Measurements from ENCODE around the gene RGS6.
A peak's percentile ranks its signal among the peaks of the same experiment; 100 is the strongest.

The RGS6 gene

GRCh38 chr14:72284176-72284575, 351.9 kb downstream of the RGS6 start:
- POLR2A ChIA-PET: no interaction called here
- CTCF ChIA-PET: no interaction called here
- DNase-seq (ENCODE audit: extremely low spot score): no peak
- TF ChIP-seq ZNF384 (IDR thresholded peaks at IDR 0.05) (no peak), BHLHE40 (IDR thresholded peaks at IDR 0.05; ENCODE audit: borderline replicate concordance) (no peak)

GRCh38 chr14:72290241-72290640, 358.0 kb downstream of the RGS6 start:
- ChIA-PET CTCF (no interaction called here), POLR2A (no interaction called here)
- TF ChIP-seq SUZ12 (IDR thresholded peaks at IDR 0.05) (no peak), NFRKB (IDR thresholded peaks at IDR 0.05) (no peak), ARNT (IDR thresholded peaks at IDR 0.05) (no peak), ZNF384 (IDR thresholded peaks at IDR 0.05) (no peak), LEF1 (IDR thresholded peaks at IDR 0.05; ENCODE audit: borderline replicate concordance) (no peak)
- DNase-seq (ENCODE audit: extremely low spot score): no peak

GRCh38 chr14:72291908-72292688, 359.9 kb downstream of the RGS6 start:
- DNase-seq (ENCODE audit: extremely low spot score): peak; percentile 42
- POLR2A ChIA-PET: no interaction called here

GRCh38 chr14:72292689-72293024, 360.4 kb downstream of the RGS6 start:
- TF ChIP-seq LEF1 (IDR thresholded peaks at IDR 0.05; ENCODE audit: borderline replicate concordance) (no peak), BHLHE40 (IDR thresholded peaks at IDR 0.05; ENCODE audit: borderline replicate concordance) (no peak), CTBP1 (IDR thresholded peaks at IDR 0.05; ENCODE audit: borderline replicate concordance) (no peak), SUZ12 (IDR thresholded peaks at IDR 0.05) (no peak), L3MBTL2 (conservative IDR thresholded peaks at IDR 0.05) (no peak), PKNOX1 (IDR thresholded peaks at IDR 0.05) (no peak), TARDBP (IDR thresholded peaks at IDR 0.05) (no peak), ZNF384 (IDR thresholded peaks at IDR 0.05) (no peak), ARNT (IDR thresholded peaks at IDR 0.05) (no peak), ELF4 (IDR thresholded peaks at IDR 0.05) (no peak), NFRKB (IDR thresholded peaks at IDR 0.05) (no peak), FOXM1 (IDR thresholded peaks at IDR 0.05; ENCODE audit: borderline replicate concordance) (no peak), SP1 (IDR thresholded peaks at IDR 0.05) (no peak), FOXA1 (IDR thresholded peaks at IDR 0.05) (no peak), HDGF (IDR thresholded peaks at IDR 0.05; ENCODE audit: borderline replicate concordance) (no peak)
- ChIA-PET CTCF (no interaction called here), POLR2A (no interaction called here)
- DNase-seq (ENCODE audit: extremely low spot score): no peak

More at GRCh38 chr14:72291908-72292688, 359.9 kb downstream of the RGS6 start:
- CTCF ChIA-PET: interaction anchor here (0.7 kb wide), 1 partner anchor 425 kb away, joined by 3 read pairs; no protein-coding TSS in a partner anchor
- no peak for TF ChIP-seq ELF4 (IDR thresholded peaks at IDR 0.05)
- TF ChIP-seq FOXA1 (IDR thresholded peaks at IDR 0.05): no peak
- no peak for TF ChIP-seq TARDBP (IDR thresholded peaks at IDR 0.05)
- no peak for TF ChIP-seq SUZ12 (IDR thresholded peaks at IDR 0.05)
- TF ChIP-seq ARNT (IDR thresholded peaks at IDR 0.05): no peak
- TF ChIP-seq BHLHE40 (IDR thresholded peaks at IDR 0.05; ENCODE audit: borderline replicate concordance): no peak
- TF ChIP-seq FOXM1 (IDR thresholded peaks at IDR 0.05; ENCODE audit: borderline replicate concordance): no peak

DNA sequence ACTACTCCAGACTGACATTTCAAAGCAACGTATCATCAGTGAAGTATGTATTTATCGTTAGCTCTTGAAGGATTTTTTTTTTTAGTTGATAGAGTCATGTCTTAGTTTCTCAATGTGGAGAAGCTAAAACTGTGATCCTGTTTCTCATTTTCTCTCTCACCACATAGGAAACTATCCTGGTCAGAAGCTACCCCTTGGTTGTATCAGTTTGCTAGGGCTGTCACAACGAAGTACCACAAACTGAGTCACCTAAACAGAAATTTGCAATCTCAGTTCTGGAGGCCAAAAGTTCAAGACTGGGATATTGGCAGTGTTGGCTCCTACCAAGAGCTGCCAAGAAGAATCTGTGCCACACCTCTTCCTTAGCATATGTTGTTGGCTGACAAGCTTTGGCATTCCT, 369.1 kb downstream of the RGS6 start:
- POLR2A ChIA-PET: no interaction called here
- CTCF ChIA-PET: no interaction called here
- no peak for DNase-seq (ENCODE audit: extremely low spot score)
- no peak for TF ChIP-seq NFRKB (IDR thresholded peaks at IDR 0.05)
- no peak for TF ChIP-seq LEF1 (IDR thresholded peaks at IDR 0.05; ENCODE audit: borderline replicate concordance)
- no peak for TF ChIP-seq FOXK2 (IDR thresholded peaks at IDR 0.05)
- no peak for TF ChIP-seq ZNF384 (IDR thresholded peaks at IDR 0.05)
- TF ChIP-seq PKNOX1 (IDR thresholded peaks at IDR 0.05): no peak
- TF ChIP-seq SUZ12 (IDR thresholded peaks at IDR 0.05): no peak
- no peak for TF ChIP-seq L3MBTL2 (conservative IDR thresholded peaks at IDR 0.05)
- TF ChIP-seq FOXA1 (IDR thresholded peaks at IDR 0.05): no peak
- no peak for TF ChIP-seq FOXM1 (IDR thresholded peaks at IDR 0.05; ENCODE audit: borderline replicate concordance)
- no peak for TF ChIP-seq CTBP1 (IDR thresholded peaks at IDR 0.05; ENCODE audit: borderline replicate concordance)
- TF ChIP-seq TARDBP (IDR thresholded peaks at IDR 0.05): no peak
- no peak for TF ChIP-seq SP1 (IDR thresholded peaks at IDR 0.05)
- no peak for TF ChIP-seq HDGF (IDR thresholded peaks at IDR 0.05; ENCODE audit: borderline replicate concordance)
- TF ChIP-seq ARNT (IDR thresholded peaks at IDR 0.05): no peak
- TF ChIP-seq ELF4 (IDR thresholded peaks at IDR 0.05): no peak
- TF ChIP-seq BHLHE40 (IDR thresholded peaks at IDR 0.05; ENCODE audit: borderline replicate concordance): no peak

- ChIA-PET CTCF (no interaction called here), POLR2A (no interaction called here)
- no peak for DNase-seq (ENCODE audit: extremely low spot score)
- TF ChIP-seq SUZ12 (IDR thresholded peaks at IDR 0.05) (no peak), CTBP1 (IDR thresholded peaks at IDR 0.05; ENCODE audit: borderline replicate concordance) (no peak), PKNOX1 (IDR thresholded peaks at IDR 0.05) (no peak), TARDBP (IDR thresholded peaks at IDR 0.05) (no peak), BHLHE40 (IDR thresholded peaks at IDR 0.05; ENCODE audit: borderline replicate concordance) (no peak), FOXK2 (IDR thresholded peaks at IDR 0.05) (no peak), ZNF384 (IDR thresholded peaks at IDR 0.05) (no peak), L3MBTL2 (conservative IDR thresholded peaks at IDR 0.05) (no peak), FOXM1 (IDR thresholded peaks at IDR 0.05; ENCODE audit: borderline replicate concordance) (no peak), ELF4 (IDR thresholded peaks at IDR 0.05) (no peak), FOXA1 (IDR thresholded peaks at IDR 0.05) (no peak), HDGF (IDR thresholded peaks at IDR 0.05; ENCODE audit: borderline replicate concordance) (no peak), NFRKB (IDR thresholded peaks at IDR 0.05) (no peak), LEF1 (IDR thresholded peaks at IDR 0.05; ENCODE audit: borderline replicate concordance) (no peak), SP1 (IDR thresholded peaks at IDR 0.05) (no peak), ARNT (IDR thresholded peaks at IDR 0.05) (no peak)
These were observed 371.7 kb downstream of the RGS6 start for GRCh38 chr14:72303930-72304329.
